Muscle layer of colon (tissue), 2 donors: ENCODE results near the gene TRIM6.
A peak's percentile ranks its signal among the peaks of the same experiment; 100 is the strongest.

ENCODE experiments used
- H3K27ac ChIP-seq: one replicate; pipeline ENCODE4 v1.7.0; 2013; ENCODE audit warnings: low read depth, mild to moderate bottlenecking, low read length, moderate library complexity
- H3K27me3 ChIP-seq, 2 donors: one replicate each; pipeline ENCODE4 v1.7.0; 2013; ENCODE audit warnings: low read length in 2 of 2, mild to moderate bottlenecking in 2 of 2; ENCODE audit not compliant: insufficient read depth in 2 of 2, control insufficient read depth in 1 of 2
- H3K36me3 ChIP-seq: one replicate; pipeline ENCODE4 v1.7.0; 2013; ENCODE audit warnings: mild to moderate bottlenecking, low read length; ENCODE audit not compliant: insufficient read depth
- H3K4me1 ChIP-seq: one replicate; pipeline ENCODE4 v1.7.0; 2013; ENCODE audit warnings: mild to moderate bottlenecking, low read length; ENCODE audit not compliant: insufficient read depth
- H3K4me3 ChIP-seq, 2 donors: one replicate each; pipeline ENCODE4 v1.7.0; 2013; ENCODE audit warnings: low read length in 2 of 2, low read depth in 1 of 2, mild to moderate bottlenecking in 1 of 2, moderate library complexity in 1 of 2
- H3K9ac ChIP-seq: one replicate; pipeline ENCODE4 v1.7.0; 2013; ENCODE audit warnings: low read length
- H3K9me3 ChIP-seq: one replicate; pipeline ENCODE4 v1.7.0; 2013; ENCODE audit warnings: mild to moderate bottlenecking, low read length
- donor health status: abdominal sarcoma.
- donor health status: Adenocarcinoma of cecum.

The TRIM6 gene

DNA sequence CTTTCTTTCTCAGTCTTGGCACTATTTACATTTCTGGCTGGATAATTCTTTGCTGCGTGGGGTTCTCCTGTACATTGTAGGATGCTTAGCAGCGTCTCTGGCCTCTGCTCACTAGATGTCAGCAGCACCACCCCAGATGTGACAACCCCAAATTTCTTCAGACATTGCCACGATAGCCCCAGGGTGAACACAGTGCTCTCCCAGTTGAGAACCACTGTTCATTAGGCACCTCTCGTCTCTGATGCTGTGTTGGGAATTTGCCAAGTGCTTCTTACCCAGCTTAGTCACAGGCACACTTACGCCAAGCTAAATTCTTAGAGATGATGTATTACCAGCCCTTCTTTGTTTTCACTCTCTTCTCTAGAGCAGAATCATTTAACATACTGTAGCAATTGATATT, 9.4 kb downstream of the TRIM6 start:
- no peaks in the 10 kb centered on the region for H3K27me3 ChIP-seq
- no peak overlapping the region for H3K4me3 ChIP-seq

DNA sequence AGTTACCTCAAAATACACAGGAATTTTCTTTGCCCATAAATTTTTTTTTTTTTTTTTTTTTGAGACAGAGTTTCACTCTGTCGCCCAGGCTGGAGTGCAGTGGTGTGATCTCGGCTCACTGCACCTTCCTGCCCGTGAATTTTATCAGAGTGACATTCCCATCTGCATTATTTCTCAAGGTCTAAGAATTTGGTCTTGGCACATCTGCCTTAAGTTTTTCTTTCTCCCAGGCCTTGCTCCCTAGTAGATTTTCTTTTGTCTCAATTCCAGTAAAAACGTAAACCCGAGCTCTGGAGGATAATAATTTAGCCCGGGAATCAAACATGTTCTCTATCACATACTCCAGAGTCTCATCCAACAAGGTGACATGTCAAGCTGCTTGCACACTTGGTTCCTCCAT, 12.4 kb downstream of the TRIM6 start:
- Histone ChIP-seq H3K9ac (no peak overlapping the region), H3K27ac (no peak overlapping the region), H3K4me3 (no peak overlapping the region), H3K27me3 (no peaks in the 10 kb centered on the region), H3K36me3 (no peaks in the 10 kb centered on the region), H3K4me1 (peaks cover 6% of the 10 kb centered on the region), H3K9me3 (no peaks in the 10 kb centered on the region)

More for the DNA sequence above, 9.4 kb downstream of the TRIM6 start:
- no peaks in the 10 kb centered on the region for H3K9me3 ChIP-seq
- no peak overlapping the region for H3K9ac ChIP-seq
- no peaks in the 10 kb centered on the region for H3K36me3 ChIP-seq
- H3K4me1 ChIP-seq: peaks cover 8% of the 10 kb centered on the region
- no peak overlapping the region for H3K27ac ChIP-seq

DNA sequence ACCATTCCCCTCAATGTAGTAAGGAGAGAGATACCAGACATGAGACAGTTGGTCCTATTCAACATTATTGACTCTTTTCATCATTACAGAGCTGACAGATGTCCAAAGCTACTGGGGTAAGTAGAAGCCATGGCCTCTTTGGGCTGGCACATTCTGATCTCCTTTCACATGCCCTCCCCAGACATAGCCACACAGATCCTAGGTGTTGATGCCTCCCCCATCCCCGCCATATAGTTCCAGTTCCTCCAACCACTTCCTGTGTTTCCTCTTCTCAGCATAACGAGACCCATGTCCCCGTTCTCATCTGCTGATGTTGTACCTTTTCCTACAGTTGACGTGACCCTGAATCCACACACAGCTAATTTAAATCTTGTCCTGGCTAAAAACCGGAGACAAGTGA, 14.0 kb downstream of the TRIM6 start:
- H3K36me3 ChIP-seq: no peaks in the 10 kb centered on the region
- H3K27me3 ChIP-seq: no peaks in the 10 kb centered on the region
- H3K9ac ChIP-seq: no peak overlapping the region
- peaks cover 6% of the 10 kb centered on the region for H3K4me1 ChIP-seq
- no peaks in the 10 kb centered on the region for H3K9me3 ChIP-seq
- H3K27ac ChIP-seq: no peak overlapping the region
- no peak overlapping the region for H3K4me3 ChIP-seq

DNA sequence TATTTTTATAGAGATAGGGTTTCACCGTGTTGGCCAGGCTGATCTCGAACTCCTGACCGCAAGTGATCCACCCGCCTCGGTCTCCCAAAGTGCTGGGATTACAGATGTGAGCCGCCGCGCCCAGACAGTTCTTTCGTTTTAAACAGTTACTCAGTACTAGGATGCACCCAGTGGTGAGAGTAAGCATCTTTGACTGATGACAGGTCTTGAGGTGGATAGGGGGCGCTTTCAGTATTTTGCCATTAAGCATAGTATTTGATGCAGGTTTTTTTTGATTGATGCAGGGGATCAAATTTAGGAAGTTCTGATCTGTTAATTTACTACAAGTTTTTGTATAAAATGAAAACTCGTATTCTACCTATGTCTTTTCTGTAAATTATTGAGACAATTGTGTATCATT, 15.2 kb downstream of the TRIM6 start:
- no peaks in the 10 kb centered on the region for H3K36me3 ChIP-seq
- no peaks in the 10 kb centered on the region for H3K27me3 ChIP-seq

GRCh38 chr11:5618807-5619206, 22.4 kb downstream of the TRIM6 start:
- H3K27ac ChIP-seq: no peak overlapping the region
- H3K36me3 ChIP-seq: no peaks in the 10 kb centered on the region
- H3K4me1 ChIP-seq: peaks cover 13% of the 10 kb centered on the region
- no peak overlapping the region for H3K4me3 ChIP-seq
- H3K27me3 ChIP-seq: no peaks in the 10 kb centered on the region
- H3K9me3 ChIP-seq: no peaks in the 10 kb centered on the region
- no peak overlapping the region for H3K9ac ChIP-seq

More for the DNA sequence above, 15.2 kb downstream of the TRIM6 start:
- Histone ChIP-seq H3K4me3 (no peak overlapping the region), H3K9ac (no peak overlapping the region), H3K4me1 (no peaks in the 10 kb centered on the region), H3K27ac (no peak overlapping the region), H3K9me3 (no peaks in the 10 kb centered on the region)

DNA sequence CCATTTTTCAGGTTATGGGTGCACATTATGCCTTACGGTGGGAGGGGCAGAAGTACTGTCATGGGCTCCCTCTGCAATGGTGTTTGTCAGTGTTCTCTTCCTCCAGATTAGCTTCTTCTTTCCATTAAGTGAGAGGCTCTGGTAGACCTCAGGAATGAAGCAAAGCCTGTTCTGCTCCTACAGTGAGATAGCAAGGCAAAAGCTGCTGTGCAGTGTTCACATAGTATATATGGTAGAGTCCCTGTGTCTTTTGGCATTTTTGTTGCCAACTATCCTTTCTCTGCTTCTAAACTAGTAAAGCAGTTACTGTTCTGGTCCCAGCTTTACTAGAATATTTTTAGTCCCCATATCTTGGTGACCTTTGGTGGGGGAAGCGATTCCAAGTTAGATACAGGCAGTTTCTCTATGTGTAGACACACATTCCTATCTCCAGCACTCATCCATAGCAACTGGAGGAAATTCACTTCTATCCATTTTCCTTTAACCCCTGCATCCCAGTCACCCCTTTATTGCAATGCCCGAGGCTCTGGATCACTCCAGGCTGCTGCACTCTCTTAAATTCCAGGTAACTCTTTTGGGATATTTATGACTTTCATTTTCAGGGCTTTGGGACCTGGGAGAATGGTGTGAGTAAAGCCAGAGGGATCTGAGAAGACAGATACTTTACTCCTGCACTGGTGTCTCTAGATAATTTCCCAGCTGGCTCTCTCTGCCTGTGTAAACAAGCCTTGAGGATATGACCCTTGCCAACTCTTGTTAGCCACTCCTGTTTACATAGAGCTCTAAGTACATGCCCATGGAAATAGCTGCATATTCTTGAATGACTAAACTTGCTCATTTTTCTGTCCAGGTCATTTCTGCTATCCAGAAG, 24.4 kb downstream of the TRIM6 start:
- peak overlapping the region; percentile 38 for H3K27ac ChIP-seq
- H3K27me3 ChIP-seq: no peaks in the 10 kb centered on the region
- peak overlapping the region in 1 of 2 donors; percentile 32 for H3K4me3 ChIP-seq
- no peak overlapping the region for H3K9ac ChIP-seq
- H3K4me1 ChIP-seq: peaks cover 26% of the 10 kb centered on the region
- no peaks in the 10 kb centered on the region for H3K9me3 ChIP-seq
- H3K36me3 ChIP-seq: no peaks in the 10 kb centered on the region

- H3K36me3 ChIP-seq: no peaks in the 10 kb centered on the region
- H3K9me3 ChIP-seq: no peaks in the 10 kb centered on the region
- H3K27ac ChIP-seq: peak overlapping the region; percentile 38
- no peak overlapping the region for H3K4me3 ChIP-seq
- H3K27me3 ChIP-seq: no peaks in the 10 kb centered on the region
- no peak overlapping the region for H3K9ac ChIP-seq
- peaks cover 29% of the 10 kb centered on the region for H3K4me1 ChIP-seq
Measured at GRCh38 chr11:5621580-5621979, 25.1 kb downstream of the TRIM6 start.

DNA sequence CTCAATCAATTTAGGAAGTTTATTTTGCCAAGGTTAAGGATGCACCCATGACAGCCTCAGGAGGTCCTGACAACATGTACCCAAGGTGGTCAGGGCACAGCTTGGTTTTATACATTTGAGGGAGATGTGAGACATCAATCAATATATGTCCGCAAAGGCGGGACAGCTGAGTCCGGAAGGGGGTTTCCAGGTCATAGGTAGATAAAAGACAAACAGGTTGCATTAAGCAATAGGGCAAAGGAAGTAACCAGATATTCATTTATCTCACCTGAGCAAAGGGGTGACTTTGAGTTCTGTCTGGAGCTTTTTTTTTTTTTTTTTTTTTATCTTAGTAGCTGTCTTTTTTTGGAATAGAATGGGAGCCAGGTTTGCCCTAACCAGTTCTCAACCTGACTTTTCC, 26.4 kb downstream of the TRIM6 start:
- Histone ChIP-seq H3K27ac (no peak overlapping the region), H3K9me3 (no peaks in the 10 kb centered on the region), H3K36me3 (no peaks in the 10 kb centered on the region), H3K9ac (no peak overlapping the region), H3K4me3 (no peak overlapping the region), H3K4me1 (peaks cover 29% of the 10 kb centered on the region), H3K27me3 (no peaks in the 10 kb centered on the region)

DNA sequence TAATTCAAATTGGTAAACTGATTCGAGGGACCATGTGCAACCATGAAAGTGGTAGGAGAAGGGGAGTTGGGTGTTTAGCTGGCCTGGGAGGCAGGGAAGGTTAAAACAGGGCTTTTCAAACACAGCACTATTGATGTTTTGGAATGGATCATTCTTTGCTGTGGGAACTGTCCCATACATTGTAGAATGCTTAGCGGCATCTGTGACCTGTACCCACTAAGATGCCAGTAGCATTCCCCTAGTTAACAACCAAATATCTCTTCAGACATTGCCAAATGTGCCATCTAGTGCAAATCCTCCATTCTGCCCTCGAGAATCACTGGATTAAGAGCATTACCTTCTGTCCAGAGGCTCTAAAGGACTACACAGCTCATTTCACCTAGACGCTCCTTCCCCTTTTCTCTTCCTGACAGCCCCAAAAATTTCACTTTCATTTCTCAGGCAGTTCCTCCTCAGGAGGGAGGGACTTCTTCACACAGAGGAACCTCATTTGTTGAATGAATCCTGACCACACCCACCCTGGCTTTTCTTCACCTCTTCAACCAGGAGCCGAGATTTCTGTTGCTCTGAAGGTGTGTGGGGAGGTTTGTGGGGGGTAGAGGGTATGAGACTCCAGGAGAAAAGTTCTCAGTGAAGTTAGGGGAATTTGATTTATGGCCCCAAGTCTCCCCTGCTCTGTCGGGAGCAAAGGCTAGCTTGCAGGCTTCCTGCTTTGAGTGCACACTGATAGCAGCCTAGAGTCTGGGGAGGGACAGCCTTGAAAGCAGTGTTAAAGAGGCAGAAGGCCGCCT, 28.2 kb downstream of the TRIM6 start, which contains the start of gene TRIM34:
TRIM34 (plus strand) TSS at position 513 of the 791 bp plus-strand sequence. CDS start 7,331 bp downstream, outside the sequence.
- H3K4me1 ChIP-seq: peaks cover 29% of the 10 kb centered on the region
- H3K27ac ChIP-seq: peak within 1 kb of the TSS; percentile 71

GRCh38 chr11:5625281-5625680, 28.8 kb downstream of the TRIM6 start:
- Histone ChIP-seq H3K36me3 (no peaks in the 10 kb centered on the region), H3K9ac (peak overlapping the region; percentile 43), H3K27me3 (no peaks in the 10 kb centered on the region), H3K9me3 (no peaks in the 10 kb centered on the region), H3K27ac (peak overlapping the region; percentile 71), H3K4me1 (peaks cover 29% of the 10 kb centered on the region), H3K4me3 (peak overlapping the region; percentile 33 to 82)

More for the DNA sequence above, 28.2 kb downstream of the TRIM6 start, which contains the start of gene TRIM34:
- H3K36me3 ChIP-seq: no peaks in the 10 kb centered on the region
- no peaks in the 10 kb centered on the region for H3K9me3 ChIP-seq
- no peaks in the 10 kb centered on the region for H3K27me3 ChIP-seq
- peak within 1 kb of the TSS; percentile 43 for H3K9ac ChIP-seq
- H3K4me3 ChIP-seq: peak within 1 kb of the TSS; percentile 33 to 82

GRCh38 chr11:5626196-5626595, 29.8 kb downstream of the TRIM6 start:
- Histone ChIP-seq H3K9me3 (no peaks in the 10 kb centered on the region), H3K36me3 (no peaks in the 10 kb centered on the region), H3K27me3 (no peaks in the 10 kb centered on the region), H3K4me1 (peaks cover 21% of the 10 kb centered on the region), H3K9ac (no peak overlapping the region), H3K27ac (no peak overlapping the region), H3K4me3 (no peak overlapping the region)
